Hepatocyte (in vitro differentiated cells): ENCODE measurements around the gene CA11. TPM values are rescaled to one million over a fixed set of nuclear protein-coding genes. Genes with fewer than 3 reads are reported as not detected.

Experiments
- DNase-seq: peaks from one replicate; pipeline ENCODE4 v3.0.0-alpha.2; 2016; ENCODE audit warnings: low spot score
- H2AFZ ChIP-seq: fragments of 200-600 bp; sonication (generic); 2 replicates; pipeline ENCODE4 v1.6.0; 2016; ENCODE audit warnings: antibody characterized with exemption, mild to moderate bottlenecking
- H3K27ac ChIP-seq: fragments of 200-600 bp; sonication (generic); 2 replicates; pipeline ENCODE4 v1.5.1; 2016; ENCODE audit warnings: mild to moderate bottlenecking
- H3K27me3 ChIP-seq: fragments of 200-600 bp; sonication (generic); 2 replicates; pipeline ENCODE4 v1.6.1; 2016
- H3K36me3 ChIP-seq: fragments of 200-600 bp; sonication (generic); replicated peaks from 2 replicates; pipeline ENCODE4 v1.5.1; 2016; ENCODE audit warnings: low read depth; ENCODE audit not compliant: insufficient read depth
- H3K4me1 ChIP-seq: fragments of 200-600 bp; sonication (generic); 2 replicates; pipeline ENCODE4 v1.5.1; 2016; ENCODE audit warnings: mild to moderate bottlenecking, moderate library complexity; ENCODE audit not compliant: insufficient read depth
- H3K4me2 ChIP-seq: fragments of 200-600 bp; sonication (generic); 2 replicates; pipeline ENCODE4 v1.6.0; 2016
- H3K4me3 ChIP-seq: fragments of 200-600 bp; sonication (generic); 2 replicates; pipeline ENCODE4 v1.5.1; 2016; ENCODE audit warnings: mild to moderate bottlenecking
- H3K79me2 ChIP-seq: fragments of 200-600 bp; sonication (generic); 2 replicates; pipeline ENCODE4 v1.6.0; 2017; ENCODE audit warnings: mild to moderate bottlenecking
- H3K9me2 ChIP-seq: fragments of 200-600 bp; sonication (generic); replicated peaks from 2 replicates; pipeline ENCODE4 v1.6.0; 2017; ENCODE audit warnings: mild to moderate bottlenecking; ENCODE audit not compliant: insufficient read depth
- H3K9me3 ChIP-seq: fragments of 200-600 bp; sonication (generic); 2 replicates; pipeline ENCODE4 v1.5.1; 2016; ENCODE audit warnings: low read depth, mild to moderate bottlenecking
- H4K20me1 ChIP-seq: fragments of 200-600 bp; sonication (generic); 2 replicates; pipeline ENCODE4 v1.6.0; 2016; ENCODE audit warnings: mild to moderate bottlenecking; ENCODE audit not compliant: insufficient read depth, poor library complexity, severe bottlenecking
- CTCF ChIP-seq: fragments of 200-600 bp; sonication (generic); IDR thresholded peaks from 2 replicates; pipeline ENCODE4 v1.5.1; 2016; ENCODE audit warnings: antibody characterized with exemption, mild to moderate bottlenecking; ENCODE audit not compliant: poor library complexity
- EZH2 ChIP-seq: fragments of 200-600 bp; sonication (generic); IDR thresholded peaks from 2 replicates; pipeline ENCODE4 v1.6.1; 2016; ENCODE audit warnings: antibody characterized with exemption, mild to moderate bottlenecking, borderline replicate concordance
- EZH2phosphoT487 ChIP-seq: fragments of 200-600 bp; sonication (generic); IDR thresholded peaks from one replicate; pipeline ENCODE4 v1.6.1; 2018; ENCODE audit warnings: antibody characterized with exemption, mild to moderate bottlenecking, low read depth, moderate library complexity; ENCODE audit not compliant: unreplicated experiment, severe bottlenecking
- WGBS: methylation state at CpG from one replicate; pipeline ENCODE4 v1.1.6; 2016; ENCODE audit warnings: low lambda C conversion rate; ENCODE audit errors: missing lambda C conversion rate; 5-methylcytosine and 5-hydroxymethylcytosine counted together
- polyA plus RNA-seq: library from polyadenylated mRNA; unstranded; fragments of >200 nt; fragmentation: Nextera tagmentation; extraction: Ambion mirVana; gene quantifications from 2 replicates; pipeline ENCODE4 v1.2.1, GENCODE V29; 2016
- total RNA-seq: library from RNA; depleted of rRNA; stranded (reverse); fragments of >200 nt; gene quantifications from 2 replicates; pipeline ENCODE4 v1.2.3, GENCODE V29; 2014

CA11 gene
- total and polyA plus RNA-seq, 2 experiments from 2014 or later = 12.0 to 43.6 TPM

DNA sequence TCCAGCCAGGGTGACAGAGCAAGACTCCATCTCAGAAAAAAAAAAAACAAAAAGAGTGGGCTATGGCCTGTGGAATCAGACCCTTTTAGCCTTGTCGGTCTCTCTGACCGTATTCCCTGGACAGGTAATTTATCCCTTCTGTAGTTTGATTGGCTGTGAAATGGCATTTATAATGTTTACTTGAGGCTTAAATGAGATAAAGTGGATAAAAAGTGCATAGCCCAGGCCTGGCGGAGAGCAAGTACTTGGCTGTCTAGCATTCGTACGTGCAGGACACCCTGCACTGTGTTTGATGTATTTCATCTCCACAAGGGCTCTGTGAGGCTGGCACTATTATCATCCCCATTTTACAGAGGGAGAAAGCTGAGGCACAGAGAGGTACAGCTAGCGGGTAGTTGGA is 19.8 kb upstream of the CA11 start:
- Histone ChIP-seq H3K27ac (no peak overlapping the region), H3K4me2 (no peak overlapping the region), H3K4me1 (peaks cover 1% of the 10 kb centered on the region), H3K36me3 (no peaks in the 10 kb centered on the region), H2AFZ (no peak overlapping the region), H3K27me3 (no peaks in the 10 kb centered on the region), H3K9me3 (no peaks in the 10 kb centered on the region), H4K20me1 (no peaks in the 10 kb centered on the region), H3K9me2 (no peaks in the 10 kb centered on the region), H3K4me3 (no peak overlapping the region), H3K79me2 (no peaks in the 10 kb centered on the region)
- TF ChIP-seq EZH2phosphoT487 = no peak
- TF ChIP-seq CTCF = no peak
- no peak for TF ChIP-seq EZH2
- WGBS = 48% methylated on average over 6 of the region's 6 CpGs
- DNase-seq = no peak

DNA sequence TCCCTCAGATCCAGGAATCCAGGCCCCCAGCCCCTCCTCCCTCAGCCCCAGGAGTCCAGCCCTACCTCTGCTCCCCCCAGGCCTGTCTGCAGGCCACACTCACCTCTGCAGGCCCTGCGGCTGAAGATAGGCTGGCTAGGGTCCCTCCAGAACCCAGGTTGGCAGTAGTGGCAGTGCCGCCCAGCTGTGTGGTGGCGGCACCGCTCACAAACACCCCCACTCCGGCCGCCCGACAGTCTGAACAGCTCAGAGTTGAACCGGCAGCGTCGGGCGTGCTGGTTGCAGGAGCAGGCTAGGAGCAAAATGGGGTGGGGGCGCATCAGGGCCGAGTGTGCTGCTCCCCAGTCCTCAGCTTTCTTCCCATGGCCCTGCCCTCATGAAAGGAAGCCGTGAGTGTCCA is 18.5 kb upstream of the CA11 start:
- no peaks in the 10 kb centered on the region for H3K27me3 ChIP-seq
- no peak overlapping the region for H2AFZ ChIP-seq
- no peaks in the 10 kb centered on the region for H3K4me1 ChIP-seq
- DNase-seq = no peak
- H4K20me1 ChIP-seq = no peaks in the 10 kb centered on the region
- 97% methylated on average over 11 of the region's 14 CpGs for WGBS
- no peaks in the 10 kb centered on the region for H3K9me2 ChIP-seq
- no peaks in the 10 kb centered on the region for H3K36me3 ChIP-seq
- H3K4me3 ChIP-seq = no peak overlapping the region
- no peaks in the 10 kb centered on the region for H3K79me2 ChIP-seq
- TF ChIP-seq EZH2phosphoT487 = no peak
- TF ChIP-seq EZH2 = no peak
- no peak for TF ChIP-seq CTCF
- H3K4me2 ChIP-seq = no peak overlapping the region
- H3K27ac ChIP-seq = no peak overlapping the region
- no peaks in the 10 kb centered on the region for H3K9me3 ChIP-seq

DNA sequence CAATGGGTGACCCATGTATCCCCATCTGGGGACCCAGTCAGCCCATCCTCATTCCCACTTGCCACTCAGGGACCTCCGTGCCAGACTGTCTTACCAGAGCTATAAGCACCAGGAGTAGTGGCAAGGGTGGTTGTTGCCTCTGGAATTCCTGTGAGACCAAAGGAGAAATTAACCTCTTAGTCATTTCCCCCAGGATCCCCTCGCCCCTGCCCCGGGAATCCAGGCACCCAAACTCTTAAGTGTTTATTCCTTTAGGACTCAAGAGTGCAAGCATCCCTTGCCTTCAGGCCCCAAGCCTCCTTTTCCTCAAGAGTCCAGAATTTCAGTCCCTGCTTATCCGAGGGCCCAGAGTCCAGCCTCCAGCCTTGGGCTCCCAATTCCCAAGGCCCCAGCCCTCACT is 17.7 kb upstream of the CA11 start:
- WGBS = 93% methylated on average over 4 of the region's 4 CpGs
- H3K9me2 ChIP-seq = no peaks in the 10 kb centered on the region
- H3K4me3 ChIP-seq = no peak overlapping the region

DNA sequence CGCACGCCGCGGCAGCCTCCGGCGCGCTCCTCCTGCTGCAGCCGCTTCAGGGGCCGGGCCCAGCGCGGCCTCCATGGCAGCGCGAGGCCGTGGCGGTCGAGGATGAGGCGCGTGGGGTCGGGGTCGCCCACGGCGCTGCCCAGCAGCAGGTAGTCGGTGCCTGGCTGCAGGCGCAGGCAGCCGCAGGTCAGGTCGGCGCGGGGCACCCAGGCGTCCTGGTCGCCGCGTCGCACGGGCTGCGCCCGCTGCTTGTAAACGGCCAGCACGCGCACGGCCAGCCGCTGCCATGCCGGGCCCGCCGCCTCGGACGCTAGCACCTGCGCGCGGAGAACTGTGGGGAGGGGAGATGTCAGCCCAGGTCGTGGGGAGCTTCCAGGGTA is 15.7 kb upstream of the CA11 start:
- no peak overlapping the region for H3K4me2 ChIP-seq
- no peaks in the 10 kb centered on the region for H4K20me1 ChIP-seq
- H3K4me1 ChIP-seq = no peaks in the 10 kb centered on the region
- no peak for TF ChIP-seq EZH2phosphoT487
- TF ChIP-seq EZH2 = no peak
- no peak for TF ChIP-seq CTCF
- DNase-seq = no peak
- H3K27ac ChIP-seq = no peak overlapping the region
- no peaks in the 10 kb centered on the region for H3K9me3 ChIP-seq
- no peaks in the 10 kb centered on the region for H3K27me3 ChIP-seq
- WGBS = over 99% methylated on average over 42 of the region's 50 CpGs
- no peaks in the 10 kb centered on the region for H3K36me3 ChIP-seq
- H3K4me3 ChIP-seq = no peak overlapping the region
- H3K79me2 ChIP-seq = no peaks in the 10 kb centered on the region
- H2AFZ ChIP-seq = no peak overlapping the region
- no peaks in the 10 kb centered on the region for H3K9me2 ChIP-seq

More for the DNA sequence above, 17.7 kb upstream of the CA11 start:
- Histone ChIP-seq H4K20me1 (no peaks in the 10 kb centered on the region), H3K36me3 (no peaks in the 10 kb centered on the region), H3K79me2 (no peaks in the 10 kb centered on the region), H3K4me1 (no peaks in the 10 kb centered on the region), H3K9me3 (no peaks in the 10 kb centered on the region), H3K27ac (no peak overlapping the region), H3K27me3 (no peaks in the 10 kb centered on the region), H3K4me2 (no peak overlapping the region), H2AFZ (no peak overlapping the region)
- no peak for TF ChIP-seq EZH2
- no peak for DNase-seq
